GM23338 (cell line): ENCODE data around the gene MACROD1. TPM values are rescaled to one million over a fixed set of nuclear protein-coding genes. Genes with fewer than 3 reads are reported as not detected.

Experiments used
- ATAC-seq: fragments of 200-7000 bp; cut with Tn5 transposase; 3 replicates; pipeline ENCODE4 v1.9.1; 2020
- DNase-seq: peaks from one replicate; pipeline ENCODE4 v3.0.0-alpha.2; 2015; ENCODE audit warnings: low spot score
- H2AFZ ChIP-seq: fragments of 200-600 bp; sonication (generic); 2 replicates; pipeline ENCODE4 v1.8.0; 2016; ENCODE audit warnings: antibody characterized with exemption, mild to moderate bottlenecking, moderate library complexity
- H3F3A ChIP-seq: fragments of 200-600 bp; sonication (generic); replicated peaks from 2 replicates; pipeline ENCODE4 v1.8.0; 2017; ENCODE audit warnings: antibody characterized with exemption, mixed run types, low read depth
- H3K27ac ChIP-seq: fragments of 200-600 bp; sonication (generic); 2 replicates; pipeline ENCODE4 v1.6.1; 2016; ENCODE audit warnings: low read depth
- H3K27me3 ChIP-seq: fragments of 200-600 bp; sonication (generic); 2 replicates; pipeline ENCODE4 v1.8.0; 2016; ENCODE audit warnings: mild to moderate bottlenecking, mixed run types, moderate library complexity; ENCODE audit not compliant: insufficient read depth
- H3K36me3 ChIP-seq: fragments of 200-600 bp; sonication (generic); 2 replicates; pipeline ENCODE4 v1.8.0; 2016; ENCODE audit warnings: mild to moderate bottlenecking; ENCODE audit not compliant: insufficient read depth
- H3K4me1 ChIP-seq: fragments of 200-600 bp; sonication (generic); 2 replicates; pipeline ENCODE4 v1.8.0; 2016; ENCODE audit warnings: mild to moderate bottlenecking, moderate library complexity; ENCODE audit not compliant: insufficient read depth
- H3K4me2 ChIP-seq: fragments of 200-600 bp; sonication (generic); 2 replicates; pipeline ENCODE4 v1.7.1; 2017; ENCODE audit warnings: mixed run types
- H3K4me3 ChIP-seq: fragments of 200-600 bp; sonication (generic); 2 replicates; pipeline ENCODE4 v1.6.1; 2016; ENCODE audit warnings: mixed run types
- H3K79me2 ChIP-seq: fragments of 200-600 bp; sonication (generic); replicated peaks from 2 replicates; pipeline ENCODE4 v1.8.0; 2017; ENCODE audit warnings: mild to moderate bottlenecking; ENCODE audit not compliant: insufficient read depth
- H3K9me2 ChIP-seq: fragments of 200-600 bp; sonication (generic); 2 replicates; pipeline ENCODE4 v1.8.0; 2017; ENCODE audit not compliant: insufficient read depth
- H4K20me1 ChIP-seq: fragments of 200-600 bp; sonication (generic); replicated peaks from 2 replicates; pipeline ENCODE4 v1.8.0; 2017; ENCODE audit warnings: mild to moderate bottlenecking; ENCODE audit not compliant: insufficient read depth
- H3K27ac Mint-ChIP-seq: 2 replicates; pipeline ENCODE4 v1.8.0; 2020; ENCODE audit warnings: inconsistent platforms, mild to moderate bottlenecking, moderate library complexity, mixed read lengths
- H3K27me3 Mint-ChIP-seq: 3 replicates; pipeline ENCODE4 v1.8.0; 2022; ENCODE audit warnings: low read depth, mild to moderate bottlenecking, moderate library complexity, mixed read lengths, inconsistent platforms; ENCODE audit not compliant: insufficient read depth, poor library complexity
- H3K36me3 Mint-ChIP-seq: 3 replicates; pipeline ENCODE4 v1.8.0; 2021; ENCODE audit warnings: low read depth, mild to moderate bottlenecking, inconsistent platforms, moderate library complexity, mixed read lengths
- H3K4me1 Mint-ChIP-seq: 3 replicates; pipeline ENCODE4 v1.8.0; 2020; ENCODE audit warnings: mild to moderate bottlenecking, inconsistent platforms, mixed read lengths
- H3K4me3 Mint-ChIP-seq: 3 replicates; pipeline ENCODE4 v1.8.0; 2021; ENCODE audit warnings: moderate library complexity, mild to moderate bottlenecking, inconsistent platforms, mixed read lengths
- H3K9me3 Mint-ChIP-seq: 3 replicates; pipeline ENCODE4 v1.8.0; 2020; ENCODE audit warnings: moderate library complexity, mild to moderate bottlenecking, inconsistent platforms, mixed read lengths
- CTCF ChIP-seq, 2 experiments: fragments of 200-600 bp in 1 of 2; sonication (generic) in 1 of 2; conservative IDR thresholded peaks; 2 replicates each; pipeline versions ENCODE4 v1.5.1 to v1.6.1; 2016 to 2017; ENCODE audit warnings: antibody characterized with exemption in 2 of 2, low read depth in 2 of 2, mild to moderate bottlenecking in 2 of 2, moderate library complexity in 1 of 2
- EZH2 ChIP-seq: fragments of 200-600 bp; sonication (generic); IDR thresholded peaks from one replicate; pipeline ENCODE4 v1.8.0; 2017; ENCODE audit warnings: antibody characterized with exemption, mild to moderate bottlenecking, low read depth; ENCODE audit not compliant: unreplicated experiment
- JUNB ChIP-seq: IDR thresholded peaks from one replicate; pipeline ENCODE4 v1.6.1; 2016; ENCODE audit warnings: antibody characterized with exemption; ENCODE audit not compliant: unreplicated experiment
- NANOG ChIP-seq: IDR thresholded peaks from 2 replicates; pipeline ENCODE4 v1.6.1; 2016; ENCODE audit warnings: antibody characterized with exemption, borderline replicate concordance
- polyA plus RNA-seq: library from polyadenylated mRNA; unstranded; fragments of >200 nt; fragmentation: Nextera tagmentation; extraction: Ambion mirVana; gene quantifications from 2 replicates; pipeline ENCODE4 v1.2.1, GENCODE V29; 2016
- total RNA-seq: library from RNA; depleted of rRNA; stranded (reverse); fragments of >200 nt; shearing (Covaris generic); gene quantifications from 2 replicates; pipeline ENCODE4 v1.2.3, GENCODE V29; 2014
- TF ChIP-seq, protein P1 (sequence below): fragments of 250-450 bp; sonication (Bioruptor Pico); IDR thresholded peaks from 2 replicates; pipeline ENCODE4 v1.5.0; 2020; ENCODE audit warnings: mild to moderate bottlenecking, moderate library complexity

The MACROD1 gene
- total and polyA plus RNA-seq, 2 experiments from 2014 or later, result 33.0 to 51.6 TPM

DNA sequence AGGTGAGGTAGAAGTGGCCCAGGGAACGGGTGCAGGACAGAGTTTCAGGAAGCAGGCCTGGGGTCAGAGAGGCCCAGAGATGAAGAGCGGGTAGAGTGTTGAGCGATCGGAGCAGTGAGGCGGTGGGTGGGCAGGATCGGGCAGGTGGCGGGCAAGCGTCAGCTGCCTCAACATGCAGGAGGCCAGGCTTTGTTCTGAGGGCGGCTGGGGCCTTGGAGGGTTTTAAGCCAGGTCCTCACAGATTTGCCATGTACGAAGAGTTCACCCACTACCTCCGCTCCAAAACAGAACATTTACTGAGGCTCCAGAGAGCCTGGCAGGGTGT is 100.8 kb downstream of the MACROD1 start:
- Histone ChIP-seq H3K4me1 (peaks cover 9% of the 10 kb centered on the region; the same call in 1 of the 2 replicates), H3K27me3 (peaks cover 81% of the 10 kb centered on the region), H3K4me2 (no peak overlapping the region), H3K27ac (no peak overlapping the region), H2AFZ (no peak overlapping the region), H3K79me2 (no peaks in the 10 kb centered on the region), H4K20me1 (peaks cover 5% of the 10 kb centered on the region; the same call in 1 of the 2 replicates), H3F3A (0 out of 2 replicates have a peak, but pooled peaks cover 3% of the 10 kb centered on the region), H3K36me3 (no peaks in the 10 kb centered on the region), H3K4me3 (no peak overlapping the region), H3K9me2 (no peaks in the 10 kb centered on the region)
- no peaks in the 10 kb centered on the region; the same call in 2 of the 3 replicates for H3K36me3 Mint-ChIP-seq
- H3K27ac Mint-ChIP-seq, result no peak overlapping the region
- H3K9me3 Mint-ChIP-seq, result no peaks in the 10 kb centered on the region
- peaks cover 16% of the 10 kb centered on the region; the same call in 2 of the 3 replicates for H3K4me1 Mint-ChIP-seq
- no peak for TF ChIP-seq EZH2
- TF ChIP-seq, protein P1, sequence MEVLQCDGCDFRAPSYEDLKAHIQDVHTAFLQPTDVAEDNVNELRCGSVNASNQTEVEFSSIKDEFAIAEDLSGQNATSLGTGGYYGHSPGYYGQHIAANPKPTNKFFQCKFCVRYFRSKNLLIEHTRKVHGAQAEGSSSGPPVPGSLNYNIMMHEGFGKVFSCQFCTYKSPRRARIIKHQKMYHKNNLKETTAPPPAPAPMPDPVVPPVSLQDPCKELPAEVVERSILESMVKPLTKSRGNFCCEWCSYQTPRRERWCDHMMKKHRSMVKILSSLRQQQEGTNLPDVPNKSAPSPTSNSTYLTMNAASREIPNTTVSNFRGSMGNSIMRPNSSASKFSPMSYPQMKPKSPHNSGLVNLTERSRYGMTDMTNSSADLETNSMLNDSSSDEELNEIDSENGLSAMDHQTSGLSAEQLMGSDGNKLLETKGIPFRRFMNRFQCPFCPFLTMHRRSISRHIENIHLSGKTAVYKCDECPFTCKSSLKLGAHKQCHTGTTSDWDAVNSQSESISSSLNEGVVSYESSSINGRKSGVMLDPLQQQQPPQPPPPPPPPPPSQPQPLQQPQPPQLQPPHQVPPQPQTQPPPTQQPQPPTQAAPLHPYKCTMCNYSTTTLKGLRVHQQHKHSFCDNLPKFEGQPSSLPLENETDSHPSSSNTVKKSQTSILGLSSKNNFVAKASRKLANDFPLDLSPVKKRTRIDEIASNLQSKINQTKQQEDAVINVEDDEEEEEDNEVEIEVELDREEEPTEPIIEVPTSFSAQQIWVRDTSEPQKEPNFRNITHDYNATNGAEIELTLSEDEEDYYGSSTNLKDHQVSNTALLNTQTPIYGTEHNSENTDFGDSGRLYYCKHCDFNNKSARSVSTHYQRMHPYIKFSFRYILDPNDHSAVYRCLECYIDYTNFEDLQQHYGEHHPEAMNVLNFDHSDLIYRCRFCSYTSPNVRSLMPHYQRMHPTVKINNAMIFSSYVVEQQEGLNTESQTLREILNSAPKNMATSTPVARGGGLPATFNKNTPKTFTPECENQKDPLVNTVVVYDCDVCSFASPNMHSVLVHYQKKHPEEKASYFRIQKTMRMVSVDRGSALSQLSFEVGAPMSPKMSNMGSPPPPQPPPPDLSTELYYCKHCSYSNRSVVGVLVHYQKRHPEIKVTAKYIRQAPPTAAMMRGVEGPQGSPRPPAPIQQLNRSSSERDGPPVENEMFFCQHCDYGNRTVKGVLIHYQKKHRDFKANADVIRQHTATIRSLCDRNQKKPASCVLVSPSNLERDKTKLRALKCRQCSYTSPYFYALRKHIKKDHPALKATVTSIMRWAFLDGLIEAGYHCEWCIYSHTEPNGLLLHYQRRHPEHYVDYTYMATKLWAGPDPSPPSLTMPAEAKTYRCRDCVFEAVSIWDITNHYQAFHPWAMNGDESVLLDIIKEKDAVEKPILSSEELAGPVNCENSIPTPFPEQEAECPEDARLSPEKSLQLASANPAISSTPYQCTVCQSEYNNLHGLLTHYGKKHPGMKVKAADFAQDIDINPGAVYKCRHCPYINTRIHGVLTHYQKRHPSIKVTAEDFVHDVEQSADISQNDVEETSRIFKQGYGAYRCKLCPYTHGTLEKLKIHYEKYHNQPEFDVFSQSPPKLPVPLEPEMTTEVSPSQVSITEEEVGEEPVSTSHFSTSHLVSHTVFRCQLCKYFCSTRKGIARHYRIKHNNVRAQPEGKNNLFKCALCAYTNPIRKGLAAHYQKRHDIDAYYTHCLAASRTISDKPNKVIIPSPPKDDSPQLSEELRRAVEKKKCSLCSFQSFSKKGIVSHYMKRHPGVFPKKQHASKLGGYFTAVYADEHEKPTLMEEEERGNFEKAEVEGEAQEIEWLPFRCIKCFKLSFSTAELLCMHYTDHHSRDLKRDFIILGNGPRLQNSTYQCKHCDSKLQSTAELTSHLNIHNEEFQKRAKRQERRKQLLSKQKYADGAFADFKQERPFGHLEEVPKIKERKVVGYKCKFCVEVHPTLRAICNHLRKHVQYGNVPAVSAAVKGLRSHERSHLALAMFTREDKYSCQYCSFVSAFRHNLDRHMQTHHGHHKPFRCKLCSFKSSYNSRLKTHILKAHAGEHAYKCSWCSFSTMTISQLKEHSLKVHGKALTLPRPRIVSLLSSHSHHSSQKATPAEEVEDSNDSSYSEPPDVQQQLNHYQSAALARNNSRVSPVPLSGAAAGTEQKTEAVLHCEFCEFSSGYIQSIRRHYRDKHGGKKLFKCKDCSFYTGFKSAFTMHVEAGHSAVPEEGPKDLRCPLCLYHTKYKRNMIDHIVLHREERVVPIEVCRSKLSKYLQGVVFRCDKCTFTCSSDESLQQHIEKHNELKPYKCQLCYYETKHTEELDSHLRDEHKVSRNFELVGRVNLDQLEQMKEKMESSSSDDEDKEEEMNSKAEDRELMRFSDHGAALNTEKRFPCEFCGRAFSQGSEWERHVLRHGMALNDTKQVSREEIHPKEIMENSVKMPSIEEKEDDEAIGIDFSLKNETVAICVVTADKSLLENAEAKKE (CRISPR knock-in tag), result no peak
- no peak for TF ChIP-seq NANOG
- TF ChIP-seq JUNB, result no peak
- no peak for TF ChIP-seq CTCF (conservative IDR thresholded peaks at IDR 0.05; ENCODE audit: low read depth in 2 of 2)
- H3K4me3 Mint-ChIP-seq, result no peak overlapping the region
- ATAC-seq (no peak), DNase-seq (no peak)
- H3K27me3 Mint-ChIP-seq, result peaks cover 64% of the 10 kb centered on the region
